WTC11 (cell line): ENCODE measurements around the gene COBL. TPM values are rescaled to one million over a fixed set of nuclear protein-coding genes. Genes with fewer than 3 reads are reported as not detected.

ENCODE experiments used
- ATAC-seq: fragments of 200-7000 bp; cut with Tn5 transposase; 2 replicates; pipeline ENCODE4 v1.10.0; 2021; ENCODE audit warnings: mild to moderate bottlenecking, moderate library complexity
- CTCF ChIA-PET: fragments of 300-600 bp; sonication (Branson Sonifier 250); formaldehyde crosslinking; loops from one replicate; lab custom pipeline; 2021; ENCODE audit warnings: antibody characterized with exemption; lab: Charles Lee
- POLR2A ChIA-PET: fragments of 350-600 bp; sonication (Branson Sonifier 250); formaldehyde crosslinking; loops from one replicate; lab custom pipeline; 2021; ENCODE audit warnings: antibody characterized with exemption; lab: Charles Lee
- DNase-seq: peaks from one replicate; pipeline ENCODE4 v3.0.0; 2021; ENCODE audit warnings: low spot score
- H3K27ac Mint-ChIP-seq: 2 replicates; pipeline ENCODE4 v1.8.0; 2021; ENCODE audit warnings: mixed read lengths
- H3K27me3 Mint-ChIP-seq: 2 replicates; pipeline ENCODE4 v1.8.0; 2021; ENCODE audit warnings: low read depth, mild to moderate bottlenecking, moderate library complexity, mixed read lengths
- H3K36me3 Mint-ChIP-seq: 2 replicates; pipeline ENCODE4 v1.8.0; 2021; ENCODE audit warnings: mixed read lengths
- H3K4me1 Mint-ChIP-seq: 2 replicates; pipeline ENCODE4 v1.8.0; 2022; ENCODE audit warnings: mixed read lengths
- H3K4me3 Mint-ChIP-seq: 2 replicates; pipeline ENCODE4 v1.8.0; 2021; ENCODE audit warnings: mild to moderate bottlenecking, moderate library complexity, mixed read lengths
- H3K9me3 Mint-ChIP-seq: 2 replicates; pipeline ENCODE4 v1.8.0; 2021; ENCODE audit warnings: mixed read lengths
- EMX1 ChIP-seq: fragments of 250-450 bp; sonication (Bioruptor Pico); IDR thresholded peaks from 2 replicates; pipeline ENCODE4 v1.8.0; 2021; ENCODE audit warnings: mild to moderate bottlenecking
- ESRRA ChIP-seq: sonication (generic); formaldehyde crosslinking; IDR thresholded peaks from 2 replicates; pipeline ENCODE4 v1.8.1; 2022; ENCODE audit warnings: mild to moderate bottlenecking, missing genetic modification reagents, borderline replicate concordance
- GABPB1 ChIP-seq: sonication (generic); formaldehyde crosslinking; IDR thresholded peaks from 2 replicates; pipeline ENCODE4 v1.8.1; 2023; ENCODE audit warnings: mild to moderate bottlenecking, missing genetic modification reagents
- JAZF1 ChIP-seq: fragments of 250-450 bp; sonication (Bioruptor Pico); IDR thresholded peaks from 2 replicates; pipeline ENCODE4 v1.9.0; 2021; ENCODE audit warnings: moderate library complexity, mild to moderate bottlenecking, inconsistent platforms
- JUN ChIP-seq: sonication (generic); formaldehyde crosslinking; IDR thresholded peaks from 2 replicates; pipeline ENCODE4 v1.8.0; 2023; ENCODE audit warnings: mild to moderate bottlenecking, missing genetic modification reagents
- KAT7 ChIP-seq: sonication (generic); formaldehyde crosslinking; IDR thresholded peaks from 2 replicates; pipeline ENCODE4 v1.8.1; 2023; ENCODE audit warnings: missing genetic modification reagents, mild to moderate bottlenecking, borderline replicate concordance
- NR3C1 ChIP-seq: sonication (generic); formaldehyde crosslinking; conservative IDR thresholded peaks from 2 replicates; pipeline ENCODE4 v1.8.1; 2023; ENCODE audit warnings: low read depth, mild to moderate bottlenecking, missing genetic modification reagents
- OVOL2 ChIP-seq: fragments of 250-450 bp; sonication (Bioruptor Pico); IDR thresholded peaks from 2 replicates; pipeline ENCODE4 v1.9.0; 2021; ENCODE audit warnings: mild to moderate bottlenecking, borderline replicate concordance
- SMAD4 ChIP-seq: sonication (generic); formaldehyde crosslinking; IDR thresholded peaks from 2 replicates; pipeline ENCODE4 v1.8.0; 2022; ENCODE audit warnings: mild to moderate bottlenecking, missing genetic modification reagents
- TCF7 ChIP-seq: sonication (generic); formaldehyde crosslinking; IDR thresholded peaks from 2 replicates; pipeline ENCODE4 v1.8.0; 2022; ENCODE audit warnings: mild to moderate bottlenecking, low read depth, missing genetic modification reagents, moderate library complexity
- ZBTB21 ChIP-seq: sonication (generic); formaldehyde crosslinking; IDR thresholded peaks from 2 replicates; pipeline ENCODE4 v1.8.1; 2023; ENCODE audit warnings: mild to moderate bottlenecking, missing genetic modification reagents, borderline replicate concordance
- ZNF232 ChIP-seq: sonication (generic); formaldehyde crosslinking; IDR thresholded peaks from 2 replicates; pipeline ENCODE4 v1.8.0; 2022; ENCODE audit warnings: mild to moderate bottlenecking, missing genetic modification reagents
- ZNF416 ChIP-seq: fragments of 250-450 bp; sonication (Bioruptor Pico); IDR thresholded peaks from 2 replicates; pipeline ENCODE4 v1.9.0; 2021; ENCODE audit warnings: mild to moderate bottlenecking, inconsistent platforms
- ZNF671 ChIP-seq: fragments of 250-450 bp; sonication (Bioruptor Pico); IDR thresholded peaks from 2 replicates; pipeline ENCODE4 v1.8.0; 2021; ENCODE audit warnings: mild to moderate bottlenecking
- total RNA-seq: library from RNA; stranded (reverse); gene quantifications from 3 replicates; pipeline ENCODE4 v1.2.3, GENCODE V29; 2021
- TF ChIP-seq, protein P1 (sequence below): sonication (generic); formaldehyde crosslinking; IDR thresholded peaks from 2 replicates; pipeline ENCODE4 v1.8.0; 2022; ENCODE audit warnings: mild to moderate bottlenecking, missing genetic modification reagents
- TF ChIP-seq, protein P2 (sequence below): sonication (generic); formaldehyde crosslinking; IDR thresholded peaks from 2 replicates; pipeline ENCODE4 v1.8.1; 2022; ENCODE audit warnings: missing genetic modification reagents, borderline replicate concordance
- TF ChIP-seq, protein P3 (sequence below): sonication (generic); formaldehyde crosslinking; IDR thresholded peaks from 2 replicates; pipeline ENCODE4 v1.8.0; 2022; ENCODE audit warnings: mild to moderate bottlenecking, missing genetic modification reagents
- TF ChIP-seq, protein P4 (sequence below): sonication (generic); formaldehyde crosslinking; IDR thresholded peaks from 2 replicates; pipeline ENCODE4 v1.8.1; 2023; ENCODE audit warnings: mild to moderate bottlenecking, missing genetic modification reagents
- TF ChIP-seq, protein P5 (sequence below): sonication (generic); formaldehyde crosslinking; IDR thresholded peaks from 2 replicates; pipeline ENCODE4 v1.8.1; 2022; ENCODE audit warnings: mild to moderate bottlenecking, moderate library complexity, missing genetic modification reagents
- TF ChIP-seq, protein P6 (sequence below): fragments of 250-450 bp; sonication (Bioruptor Pico); IDR thresholded peaks from 2 replicates; pipeline ENCODE4 v2.1.2; 2022; ENCODE audit warnings: mild to moderate bottlenecking, moderate library complexity
- TF ChIP-seq, protein P7 (sequence below): sonication (generic); formaldehyde crosslinking; IDR thresholded peaks from 2 replicates; pipeline ENCODE4 v1.8.0; 2022; ENCODE audit warnings: missing genetic modification reagents

Gene COBL
- total RNA-seq, 1 experiment from 2014 or later: 36.5 TPM

DNA sequence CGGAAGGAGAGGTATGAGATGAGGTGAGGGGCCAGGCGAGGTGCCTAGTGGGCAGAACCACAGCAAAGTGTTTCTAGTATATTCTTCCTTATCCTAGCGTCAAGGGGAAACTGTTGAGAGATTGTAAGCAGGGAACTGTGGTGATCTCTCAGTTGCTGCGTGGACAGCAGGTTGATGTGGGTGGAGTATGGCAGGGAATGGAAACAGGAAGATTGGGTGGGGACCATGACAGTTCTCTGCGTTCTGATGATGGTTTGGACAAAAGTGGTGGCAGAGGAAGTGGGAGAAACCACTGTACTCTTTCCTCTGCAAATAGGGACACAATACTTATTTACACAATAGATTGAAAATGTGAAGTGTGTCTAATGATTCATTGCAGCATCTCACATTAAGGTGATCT is 342.4 kb downstream of the COBL start:
- Mint-ChIP-seq H3K9me3 (peaks cover 20% of the 10 kb centered on the region), H3K27me3 (no peaks in the 10 kb centered on the region; the same call in 1 of the 2 replicates), H3K36me3 (peaks cover 13% of the 10 kb centered on the region), H3K27ac (no peak overlapping the region), H3K4me3 (no peak overlapping the region), H3K4me1 (peaks cover 3% of the 10 kb centered on the region; the same call in 1 of the 2 replicates)
- ATAC-seq (no peak), DNase-seq (no peak)
- no peak for TF ChIP-seq KAT7 (CRISPR knock-in tag)
- TF ChIP-seq JAZF1 (CRISPR knock-in tag): no peak
- TF ChIP-seq ZNF416 (CRISPR knock-in tag): no peak
- no peak for TF ChIP-seq ZNF232 (CRISPR knock-in tag)
- TF ChIP-seq, protein P1, sequence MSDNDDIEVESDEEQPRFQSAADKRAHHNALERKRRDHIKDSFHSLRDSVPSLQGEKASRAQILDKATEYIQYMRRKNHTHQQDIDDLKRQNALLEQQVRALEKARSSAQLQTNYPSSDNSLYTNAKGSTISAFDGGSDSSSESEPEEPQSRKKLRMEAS (CRISPR knock-in tag): no peak
- TF ChIP-seq ZBTB21 (CRISPR knock-in tag): no peak
- no peak for TF ChIP-seq ZNF671 (CRISPR knock-in tag)
- TF ChIP-seq, protein P2, sequence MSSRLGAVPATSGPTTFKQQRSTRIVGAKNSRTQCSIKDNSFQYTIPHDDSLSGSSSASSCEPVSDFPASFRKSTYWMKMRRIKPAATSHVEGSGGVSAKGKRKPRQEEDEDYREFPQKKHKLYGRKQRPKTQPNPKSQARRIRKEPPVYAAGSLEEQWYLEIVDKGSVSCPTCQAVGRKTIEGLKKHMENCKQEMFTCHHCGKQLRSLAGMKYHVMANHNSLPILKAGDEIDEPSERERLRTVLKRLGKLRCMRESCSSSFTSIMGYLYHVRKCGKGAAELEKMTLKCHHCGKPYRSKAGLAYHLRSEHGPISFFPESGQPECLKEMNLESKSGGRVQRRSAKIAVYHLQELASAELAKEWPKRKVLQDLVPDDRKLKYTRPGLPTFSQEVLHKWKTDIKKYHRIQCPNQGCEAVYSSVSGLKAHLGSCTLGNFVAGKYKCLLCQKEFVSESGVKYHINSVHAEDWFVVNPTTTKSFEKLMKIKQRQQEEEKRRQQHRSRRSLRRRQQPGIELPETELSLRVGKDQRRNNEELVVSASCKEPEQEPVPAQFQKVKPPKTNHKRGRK (CRISPR knock-in tag): no peak
- no peak for TF ChIP-seq JUN
- TF ChIP-seq, protein P3, sequence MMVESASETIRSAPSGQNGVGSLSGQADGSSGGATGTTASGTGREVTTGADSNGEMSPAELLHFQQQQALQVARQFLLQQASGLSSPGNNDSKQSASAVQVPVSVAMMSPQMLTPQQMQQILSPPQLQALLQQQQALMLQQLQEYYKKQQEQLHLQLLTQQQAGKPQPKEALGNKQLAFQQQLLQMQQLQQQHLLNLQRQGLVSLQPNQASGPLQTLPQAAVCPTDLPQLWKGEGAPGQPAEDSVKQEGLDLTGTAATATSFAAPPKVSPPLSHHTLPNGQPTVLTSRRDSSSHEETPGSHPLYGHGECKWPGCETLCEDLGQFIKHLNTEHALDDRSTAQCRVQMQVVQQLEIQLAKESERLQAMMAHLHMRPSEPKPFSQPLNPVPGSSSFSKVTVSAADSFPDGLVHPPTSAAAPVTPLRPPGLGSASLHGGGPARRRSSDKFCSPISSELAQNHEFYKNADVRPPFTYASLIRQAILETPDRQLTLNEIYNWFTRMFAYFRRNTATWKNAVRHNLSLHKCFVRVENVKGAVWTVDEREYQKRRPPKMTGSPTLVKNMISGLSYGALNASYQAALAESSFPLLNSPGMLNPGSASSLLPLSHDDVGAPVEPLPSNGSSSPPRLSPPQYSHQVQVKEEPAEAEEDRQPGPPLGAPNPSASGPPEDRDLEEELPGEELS (CRISPR knock-in tag): no peak
- no peak for TF ChIP-seq OVOL2 (CRISPR knock-in tag)
- TF ChIP-seq, protein P4, sequence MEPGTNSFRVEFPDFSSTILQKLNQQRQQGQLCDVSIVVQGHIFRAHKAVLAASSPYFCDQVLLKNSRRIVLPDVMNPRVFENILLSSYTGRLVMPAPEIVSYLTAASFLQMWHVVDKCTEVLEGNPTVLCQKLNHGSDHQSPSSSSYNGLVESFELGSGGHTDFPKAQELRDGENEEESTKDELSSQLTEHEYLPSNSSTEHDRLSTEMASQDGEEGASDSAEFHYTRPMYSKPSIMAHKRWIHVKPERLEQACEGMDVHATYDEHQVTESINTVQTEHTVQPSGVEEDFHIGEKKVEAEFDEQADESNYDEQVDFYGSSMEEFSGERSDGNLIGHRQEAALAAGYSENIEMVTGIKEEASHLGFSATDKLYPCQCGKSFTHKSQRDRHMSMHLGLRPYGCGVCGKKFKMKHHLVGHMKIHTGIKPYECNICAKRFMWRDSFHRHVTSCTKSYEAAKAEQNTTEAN (CRISPR knock-in tag): no peak
- TF ChIP-seq TCF7 (CRISPR knock-in tag): no peak
- no peak for TF ChIP-seq GABPB1 (CRISPR knock-in tag)
- TF ChIP-seq SMAD4 (CRISPR knock-in tag): no peak
- no peak for TF ChIP-seq ESRRA (CRISPR knock-in tag)
- ChIA-PET CTCF (no interaction called here), POLR2A (no interaction called here)

DNA sequence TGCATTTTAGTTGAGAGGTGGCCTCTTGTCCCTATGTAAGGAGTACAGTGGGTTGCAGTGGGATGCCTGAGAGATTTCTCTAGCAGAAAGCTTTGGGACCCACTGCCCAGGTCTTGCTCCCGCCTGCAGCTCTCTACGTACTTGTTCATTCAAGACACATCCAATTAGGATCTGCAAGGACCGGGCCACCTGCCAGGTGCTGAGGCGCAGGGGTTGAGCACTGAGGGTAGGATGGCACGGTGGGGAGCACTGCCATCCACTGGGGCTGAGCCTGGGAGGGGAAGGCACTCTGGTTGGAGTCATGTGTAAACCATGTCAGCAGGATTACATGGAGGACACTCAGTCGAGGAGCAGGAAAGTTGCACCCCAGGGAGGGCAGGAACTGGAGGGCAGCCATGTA is 342.8 kb downstream of the COBL start:
- POLR2A ChIA-PET: no interaction called here
- TF ChIP-seq ZNF416 (CRISPR knock-in tag): no peak
- TF ChIP-seq, protein P5, sequence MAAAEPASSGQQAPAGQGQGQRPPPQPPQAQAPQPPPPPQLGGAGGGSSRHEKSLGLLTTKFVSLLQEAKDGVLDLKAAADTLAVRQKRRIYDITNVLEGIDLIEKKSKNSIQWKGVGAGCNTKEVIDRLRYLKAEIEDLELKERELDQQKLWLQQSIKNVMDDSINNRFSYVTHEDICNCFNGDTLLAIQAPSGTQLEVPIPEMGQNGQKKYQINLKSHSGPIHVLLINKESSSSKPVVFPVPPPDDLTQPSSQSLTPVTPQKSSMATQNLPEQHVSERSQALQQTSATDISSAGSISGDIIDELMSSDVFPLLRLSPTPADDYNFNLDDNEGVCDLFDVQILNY: no peak
- TF ChIP-seq ZBTB21 (CRISPR knock-in tag): no peak
- TF ChIP-seq, protein P6, sequence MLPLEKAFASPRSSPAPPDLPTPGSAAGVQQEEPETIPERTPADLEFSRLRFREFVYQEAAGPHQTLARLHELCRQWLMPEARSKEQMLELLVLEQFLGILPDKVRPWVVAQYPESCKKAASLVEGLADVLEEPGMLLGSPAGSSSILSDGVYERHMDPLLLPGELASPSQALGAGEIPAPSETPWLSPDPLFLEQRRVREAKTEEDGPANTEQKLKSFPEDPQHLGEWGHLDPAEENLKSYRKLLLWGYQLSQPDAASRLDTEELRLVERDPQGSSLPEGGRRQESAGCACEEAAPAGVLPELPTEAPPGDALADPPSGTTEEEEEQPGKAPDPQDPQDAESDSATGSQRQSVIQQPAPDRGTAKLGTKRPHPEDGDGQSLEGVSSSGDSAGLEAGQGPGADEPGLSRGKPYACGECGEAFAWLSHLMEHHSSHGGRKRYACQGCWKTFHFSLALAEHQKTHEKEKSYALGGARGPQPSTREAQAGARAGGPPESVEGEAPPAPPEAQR (CRISPR knock-in tag): no peak
- TF ChIP-seq NR3C1: no peak
- TF ChIP-seq, protein P7, sequence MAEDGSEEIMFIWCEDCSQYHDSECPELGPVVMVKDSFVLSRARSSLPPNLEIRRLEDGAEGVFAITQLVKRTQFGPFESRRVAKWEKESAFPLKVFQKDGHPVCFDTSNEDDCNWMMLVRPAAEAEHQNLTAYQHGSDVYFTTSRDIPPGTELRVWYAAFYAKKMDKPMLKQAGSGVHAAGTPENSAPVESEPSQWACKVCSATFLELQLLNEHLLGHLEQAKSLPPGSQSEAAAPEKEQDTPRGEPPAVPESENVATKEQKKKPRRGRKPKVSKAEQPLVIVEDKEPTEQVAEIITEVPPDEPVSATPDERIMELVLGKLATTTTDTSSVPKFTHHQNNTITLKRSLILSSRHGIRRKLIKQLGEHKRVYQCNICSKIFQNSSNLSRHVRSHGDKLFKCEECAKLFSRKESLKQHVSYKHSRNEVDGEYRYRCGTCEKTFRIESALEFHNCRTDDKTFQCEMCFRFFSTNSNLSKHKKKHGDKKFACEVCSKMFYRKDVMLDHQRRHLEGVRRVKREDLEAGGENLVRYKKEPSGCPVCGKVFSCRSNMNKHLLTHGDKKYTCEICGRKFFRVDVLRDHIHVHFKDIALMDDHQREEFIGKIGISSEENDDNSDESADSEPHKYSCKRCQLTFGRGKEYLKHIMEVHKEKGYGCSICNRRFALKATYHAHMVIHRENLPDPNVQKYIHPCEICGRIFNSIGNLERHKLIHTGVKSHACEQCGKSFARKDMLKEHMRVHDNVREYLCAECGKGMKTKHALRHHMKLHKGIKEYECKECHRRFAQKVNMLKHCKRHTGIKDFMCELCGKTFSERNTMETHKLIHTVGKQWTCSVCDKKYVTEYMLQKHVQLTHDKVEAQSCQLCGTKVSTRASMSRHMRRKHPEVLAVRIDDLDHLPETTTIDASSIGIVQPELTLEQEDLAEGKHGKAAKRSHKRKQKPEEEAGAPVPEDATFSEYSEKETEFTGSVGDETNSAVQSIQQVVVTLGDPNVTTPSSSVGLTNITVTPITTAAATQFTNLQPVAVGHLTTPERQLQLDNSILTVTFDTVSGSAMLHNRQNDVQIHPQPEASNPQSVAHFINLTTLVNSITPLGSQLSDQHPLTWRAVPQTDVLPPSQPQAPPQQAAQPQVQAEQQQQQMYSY (CRISPR knock-in tag): no peak
- TF ChIP-seq SMAD4 (CRISPR knock-in tag): no peak
- TF ChIP-seq EMX1: no peak

More for the DNA sequence above, 342.8 kb downstream of the COBL start:
- DNase-seq (no peak), ATAC-seq (no peak)
- CTCF ChIA-PET: no interaction called here
- H3K27ac Mint-ChIP-seq: no peak overlapping the region
- peaks cover 14% of the 10 kb centered on the region for H3K36me3 Mint-ChIP-seq
- no peak overlapping the region for H3K4me3 Mint-ChIP-seq
- H3K4me1 Mint-ChIP-seq: peaks cover 3% of the 10 kb centered on the region; the same call in 1 of the 2 replicates
- no peaks in the 10 kb centered on the region; the same call in 1 of the 2 replicates for H3K27me3 Mint-ChIP-seq
- peaks cover 18% of the 10 kb centered on the region for H3K9me3 Mint-ChIP-seq
